ENCODE measurements around the gene C2CD2. TPM values are rescaled to one million over a fixed set of nuclear protein-coding genes. Genes with fewer than 3 reads are reported as not detected.
A peak's percentile ranks its signal among the peaks of the same experiment; 100 is the strongest.

The C2CD2 gene
- total and polyA plus RNA-seq, 5 donors from 2014 or later, result 1.7 to 15.3 (median 2.1) TPM

DNA sequence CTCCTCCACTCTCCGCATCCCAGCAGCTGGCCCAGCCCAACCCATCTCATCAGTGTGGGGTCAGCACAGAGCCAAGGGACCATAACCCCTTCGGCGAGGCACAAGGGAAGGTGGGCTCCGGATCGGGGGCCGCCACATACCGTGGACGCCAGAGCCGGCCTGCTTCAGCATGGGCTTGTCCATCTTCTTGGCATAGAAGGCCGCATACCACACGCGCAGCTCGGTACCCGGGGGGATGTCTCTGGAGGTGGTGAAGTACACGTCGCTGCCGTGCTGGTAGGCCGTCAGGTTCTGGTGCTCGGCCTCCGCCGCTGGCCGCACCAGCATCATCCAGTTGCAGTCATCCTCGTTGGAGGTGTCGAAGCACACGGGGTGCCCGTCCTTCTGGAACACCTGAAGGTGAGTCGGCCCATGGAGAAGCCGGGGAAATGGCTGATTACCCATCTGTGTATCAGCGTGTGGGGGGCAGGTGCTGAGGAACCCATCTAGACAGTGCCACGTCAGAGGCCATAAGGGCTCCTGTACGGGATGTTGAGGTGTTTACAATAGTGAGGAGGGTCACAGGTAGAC, 99.3 kb downstream of the C2CD2 start:
- Mint-ChIP-seq H3K27ac (no peak overlapping the region), H3K9me3 (no peaks in the 10 kb centered on the region), H3K4me3 (peak overlapping the region in 1 of 4 donors; percentile 21), H3K4me1 (peaks cover 0 to 4% (median 2%) of the 10 kb centered on the region in 4 donors), H3K27me3 (no peaks in the 10 kb centered on the region), H3K36me3 (peaks cover 36% of the 10 kb centered on the region)
- Histone ChIP-seq H3K27me3 (ENCODE audit: control insufficient read depth, insufficient read depth, low read length) (no peaks in the 10 kb centered on the region), H3K9me3 (ENCODE audit: control insufficient read depth in 2 of 2, low read length in 2 of 2) (no peaks in the 10 kb centered on the region), H3K27ac (ENCODE audit: insufficient read depth, low read length, poor library complexity, severe bottlenecking) (no peak overlapping the region), H3K4me3 (ENCODE audit: low read depth, low read length) (no peak overlapping the region), H3K4me1 (ENCODE audit: control insufficient read depth, insufficient read depth, low read length, poor library complexity, severe bottlenecking) (no peaks in the 10 kb centered on the region), H3K36me3 (ENCODE audit: control insufficient read depth, insufficient read depth, low read length) (peaks cover 56% of the 10 kb centered on the region)
- ATAC-seq (ENCODE audit: low read depth in 2 of 2), result no peak
- DNase-seq, result no peak

DNA sequence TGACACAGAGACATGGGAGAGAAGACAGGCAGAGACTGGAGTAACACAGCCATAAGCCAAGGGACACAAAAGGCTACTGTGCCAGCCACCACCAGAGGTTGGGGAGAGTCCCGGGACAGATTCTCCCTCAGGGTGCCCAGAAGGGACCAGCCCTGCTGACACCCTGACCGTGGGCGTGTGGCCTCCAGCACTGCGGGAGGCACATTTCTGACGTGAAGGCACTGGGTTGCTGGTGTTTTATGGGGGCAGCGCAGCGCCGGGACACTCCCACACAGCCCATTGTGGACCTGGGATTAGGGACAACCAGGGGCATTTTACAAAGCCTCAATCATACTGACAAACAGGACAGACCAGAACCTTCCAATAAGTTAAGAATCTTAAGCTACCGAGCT, 100.9 kb downstream of the C2CD2 start:
- Mint-ChIP-seq H3K27ac (no peak overlapping the region), H3K36me3 (peaks cover 41% of the 10 kb centered on the region), H3K9me3 (no peaks in the 10 kb centered on the region), H3K4me3 (no peak overlapping the region), H3K27me3 (no peaks in the 10 kb centered on the region), H3K4me1 (peaks cover 0 to 4% (median 2%) of the 10 kb centered on the region in 4 donors)
- no peak overlapping the region for H3K27ac ChIP-seq (ENCODE audit: insufficient read depth, low read length, poor library complexity, severe bottlenecking)
- H3K36me3 ChIP-seq (ENCODE audit: control insufficient read depth, insufficient read depth, low read length), result peaks cover 46% of the 10 kb centered on the region
- no peak overlapping the region for H3K4me3 ChIP-seq (ENCODE audit: low read depth, low read length)
- H3K4me1 ChIP-seq (ENCODE audit: control insufficient read depth, insufficient read depth, low read length, poor library complexity, severe bottlenecking), result no peaks in the 10 kb centered on the region
- no peaks in the 10 kb centered on the region for H3K9me3 ChIP-seq (ENCODE audit: control insufficient read depth in 2 of 2, low read length in 2 of 2)
- H3K27me3 ChIP-seq (ENCODE audit: control insufficient read depth, insufficient read depth, low read length), result no peaks in the 10 kb centered on the region
- DNase-seq, result no peak
- no peak for ATAC-seq (ENCODE audit: low read depth in 2 of 2)

DNA sequence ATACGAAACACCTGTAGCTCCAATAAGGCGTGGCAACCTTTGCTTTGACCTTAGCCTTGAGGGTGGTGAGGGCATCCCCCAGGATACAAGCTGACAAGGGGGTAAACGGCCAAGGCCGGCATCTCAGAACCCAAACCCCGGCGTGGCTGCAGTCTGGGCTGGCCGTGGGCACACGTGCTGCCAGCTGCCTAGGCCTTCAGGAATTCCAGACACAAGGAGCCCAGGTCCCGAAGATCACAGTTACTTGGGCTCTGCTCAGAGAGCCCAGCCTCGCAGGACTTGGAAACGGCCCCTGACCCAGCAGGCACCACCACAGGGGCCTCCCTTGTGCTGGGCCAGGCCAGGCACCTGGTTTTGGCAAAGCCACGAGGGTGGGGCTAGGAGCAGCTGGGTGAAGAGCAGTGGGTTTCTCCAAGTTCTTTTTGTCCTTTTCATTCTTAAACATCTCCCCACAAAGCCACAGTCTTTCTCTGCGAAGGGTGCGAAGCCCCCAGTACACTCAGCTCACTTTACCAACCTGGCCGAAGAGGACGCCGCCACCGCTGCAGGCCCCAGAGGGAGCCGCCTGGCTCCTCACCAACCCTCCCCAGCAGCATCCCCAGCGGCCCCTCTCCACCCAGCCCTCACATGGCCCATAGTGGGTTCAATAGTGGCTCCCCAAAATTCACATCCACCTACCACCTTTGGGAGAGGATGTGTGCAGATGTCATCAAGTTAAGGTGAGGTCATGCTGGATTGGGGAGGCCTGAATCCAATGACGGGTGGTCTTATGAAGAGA, 101.5 kb downstream of the C2CD2 start:
- Histone ChIP-seq H3K4me3 (ENCODE audit: low read depth, low read length) (no peak overlapping the region), H3K27me3 (ENCODE audit: control insufficient read depth, insufficient read depth, low read length) (no peaks in the 10 kb centered on the region), H3K4me1 (ENCODE audit: control insufficient read depth, insufficient read depth, low read length, poor library complexity, severe bottlenecking) (no peaks in the 10 kb centered on the region), H3K36me3 (ENCODE audit: control insufficient read depth, insufficient read depth, low read length) (peaks cover 46% of the 10 kb centered on the region), H3K9me3 (ENCODE audit: control insufficient read depth in 2 of 2, low read length in 2 of 2) (no peaks in the 10 kb centered on the region), H3K27ac (ENCODE audit: insufficient read depth, low read length, poor library complexity, severe bottlenecking) (no peak overlapping the region)
- H3K9me3 Mint-ChIP-seq, result no peaks in the 10 kb centered on the region
- peaks cover 37% of the 10 kb centered on the region for H3K36me3 Mint-ChIP-seq
- ATAC-seq (ENCODE audit: low read depth in 2 of 2), result no peak
- H3K4me1 Mint-ChIP-seq, result peaks cover 0 to 4% (median 2%) of the 10 kb centered on the region in 4 donors
- H3K27ac Mint-ChIP-seq, result no peak overlapping the region
- H3K27me3 Mint-ChIP-seq, result no peaks in the 10 kb centered on the region
- DNase-seq, result no peak
- H3K4me3 Mint-ChIP-seq, result no peak overlapping the region

DNA sequence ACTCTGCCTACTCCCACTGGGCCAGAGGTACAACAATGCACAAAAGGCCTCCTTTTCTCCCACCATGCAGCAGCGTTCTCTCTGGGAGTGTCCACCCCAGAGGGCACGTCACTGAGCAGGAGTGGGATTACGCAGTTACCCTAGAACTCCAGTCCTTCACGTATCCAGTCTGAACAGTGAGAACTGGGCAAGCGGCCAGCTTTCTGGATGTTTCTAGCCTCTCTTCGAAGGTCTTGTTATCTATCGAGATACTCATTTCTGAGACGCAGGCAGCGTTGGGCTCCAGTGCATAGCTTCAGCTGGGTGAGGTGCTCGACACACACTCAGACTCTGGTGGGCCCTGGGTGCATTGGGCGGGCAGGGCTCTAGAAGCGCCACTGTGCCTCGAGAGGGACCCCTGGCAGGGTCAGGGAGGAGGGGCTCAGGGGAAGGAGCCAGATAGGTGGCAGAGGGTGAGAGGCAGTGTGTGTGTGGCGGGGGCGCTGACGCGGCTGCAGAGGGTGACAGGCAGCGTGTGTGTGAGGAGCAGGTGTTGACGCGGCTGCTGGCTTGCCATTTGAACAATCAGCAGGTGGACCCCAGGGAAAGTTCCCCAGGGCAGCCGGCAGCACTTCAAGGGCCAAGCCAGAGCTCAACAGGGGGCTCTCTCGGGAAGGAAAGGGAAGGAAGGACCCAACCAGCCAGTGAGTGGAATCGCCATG, 102.6 kb downstream of the C2CD2 start:
- Histone ChIP-seq H3K27ac (ENCODE audit: insufficient read depth, low read length, poor library complexity, severe bottlenecking) (no peak overlapping the region), H3K4me1 (ENCODE audit: control insufficient read depth, insufficient read depth, low read length, poor library complexity, severe bottlenecking) (no peaks in the 10 kb centered on the region), H3K4me3 (ENCODE audit: low read depth, low read length) (no peak overlapping the region), H3K27me3 (ENCODE audit: control insufficient read depth, insufficient read depth, low read length) (no peaks in the 10 kb centered on the region), H3K9me3 (ENCODE audit: control insufficient read depth in 2 of 2, low read length in 2 of 2) (no peaks in the 10 kb centered on the region), H3K36me3 (ENCODE audit: control insufficient read depth, insufficient read depth, low read length) (peaks cover 38% of the 10 kb centered on the region)
- Mint-ChIP-seq H3K27ac (no peak overlapping the region), H3K27me3 (no peaks in the 10 kb centered on the region), H3K9me3 (no peaks in the 10 kb centered on the region), H3K4me3 (no peak overlapping the region), H3K4me1 (peaks cover 0 to 1% (median under 1%) of the 10 kb centered on the region in 4 donors), H3K36me3 (peaks cover 32% of the 10 kb centered on the region)
- DNase-seq (no peak), ATAC-seq (ENCODE audit: low read depth in 2 of 2) (no peak)

DNA sequence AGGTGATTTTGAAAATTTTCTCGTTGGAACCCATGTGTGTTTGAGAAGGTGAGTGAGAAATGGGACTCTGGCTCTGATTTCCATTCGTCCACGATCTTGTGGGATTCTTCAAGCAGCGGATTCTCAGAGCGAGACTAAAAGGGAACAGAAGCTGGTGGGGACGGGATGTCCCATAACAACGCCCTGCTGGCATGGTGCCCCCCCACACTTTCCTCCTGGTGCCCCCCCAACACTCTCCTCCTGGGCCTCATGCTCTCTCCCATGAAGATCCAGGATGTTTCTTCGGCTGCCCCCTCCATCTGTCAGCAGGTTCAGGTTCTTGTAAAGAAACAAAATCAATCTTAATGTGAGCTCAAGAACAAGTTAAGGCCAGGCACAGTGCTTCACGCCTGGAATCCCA, 103.7 kb downstream of the C2CD2 start:
- Histone ChIP-seq H3K9me3 (ENCODE audit: control insufficient read depth in 2 of 2, low read length in 2 of 2) (no peaks in the 10 kb centered on the region), H3K36me3 (ENCODE audit: control insufficient read depth, insufficient read depth, low read length) (peaks cover 32% of the 10 kb centered on the region), H3K4me1 (ENCODE audit: control insufficient read depth, insufficient read depth, low read length, poor library complexity, severe bottlenecking) (no peaks in the 10 kb centered on the region), H3K27ac (ENCODE audit: insufficient read depth, low read length, poor library complexity, severe bottlenecking) (no peak overlapping the region), H3K4me3 (ENCODE audit: low read depth, low read length) (no peak overlapping the region), H3K27me3 (ENCODE audit: control insufficient read depth, insufficient read depth, low read length) (no peaks in the 10 kb centered on the region)
- DNase-seq (no peak), ATAC-seq (ENCODE audit: low read depth in 2 of 2) (no peak)
- H3K36me3 Mint-ChIP-seq, result peaks cover 35% of the 10 kb centered on the region
- H3K27ac Mint-ChIP-seq, result no peak overlapping the region
- no peaks in the 10 kb centered on the region for H3K4me1 Mint-ChIP-seq
- H3K9me3 Mint-ChIP-seq, result no peaks in the 10 kb centered on the region
- H3K4me3 Mint-ChIP-seq, result no peak overlapping the region
- H3K27me3 Mint-ChIP-seq, result no peaks in the 10 kb centered on the region

DNA sequence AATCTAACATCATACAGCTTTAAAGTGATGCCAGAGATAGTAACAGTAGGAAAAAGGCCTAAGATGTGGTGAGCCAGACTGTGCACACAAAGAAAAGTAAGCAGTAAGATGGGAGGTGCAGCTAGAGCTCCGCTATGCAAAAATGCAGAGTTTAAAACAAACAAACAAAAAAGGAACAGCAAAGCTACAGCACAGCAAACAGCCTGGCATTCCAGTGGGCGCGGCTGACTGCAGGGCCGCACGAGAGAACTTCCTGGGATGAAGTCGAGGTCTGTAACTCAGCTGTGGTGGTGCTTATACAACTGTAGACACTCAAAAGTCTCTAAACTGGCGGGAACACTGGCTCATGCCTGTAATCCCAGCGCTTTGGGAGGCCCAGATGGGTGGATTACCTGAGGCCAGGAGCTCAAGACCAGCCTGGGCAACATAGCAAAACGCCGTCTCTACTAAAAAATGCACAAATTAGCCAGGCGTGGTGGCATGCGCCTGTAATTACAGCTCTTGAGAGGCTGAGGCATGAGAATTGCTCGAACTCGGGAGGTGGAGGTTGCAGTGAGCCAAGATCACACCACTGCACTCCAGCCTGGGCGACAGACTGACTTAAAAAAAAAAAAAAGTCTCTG, 104.7 kb downstream of the C2CD2 start:
- Histone ChIP-seq H3K27me3 (ENCODE audit: control insufficient read depth, insufficient read depth, low read length) (no peaks in the 10 kb centered on the region), H3K36me3 (ENCODE audit: control insufficient read depth, insufficient read depth, low read length) (peaks cover 22% of the 10 kb centered on the region), H3K27ac (ENCODE audit: insufficient read depth, low read length, poor library complexity, severe bottlenecking) (no peak overlapping the region), H3K9me3 (ENCODE audit: control insufficient read depth in 2 of 2, low read length in 2 of 2) (no peaks in the 10 kb centered on the region), H3K4me1 (ENCODE audit: control insufficient read depth, insufficient read depth, low read length, poor library complexity, severe bottlenecking) (no peaks in the 10 kb centered on the region), H3K4me3 (ENCODE audit: low read depth, low read length) (no peak overlapping the region)
- peaks cover 28% of the 10 kb centered on the region for H3K36me3 Mint-ChIP-seq
- H3K4me1 Mint-ChIP-seq, result no peaks in the 10 kb centered on the region
- ATAC-seq (ENCODE audit: low read depth in 2 of 2) (no peak), DNase-seq (no peak)
- H3K9me3 Mint-ChIP-seq, result no peaks in the 10 kb centered on the region
- H3K27ac Mint-ChIP-seq, result no peak overlapping the region
- no peaks in the 10 kb centered on the region for H3K27me3 Mint-ChIP-seq
- no peak overlapping the region for H3K4me3 Mint-ChIP-seq

DNA sequence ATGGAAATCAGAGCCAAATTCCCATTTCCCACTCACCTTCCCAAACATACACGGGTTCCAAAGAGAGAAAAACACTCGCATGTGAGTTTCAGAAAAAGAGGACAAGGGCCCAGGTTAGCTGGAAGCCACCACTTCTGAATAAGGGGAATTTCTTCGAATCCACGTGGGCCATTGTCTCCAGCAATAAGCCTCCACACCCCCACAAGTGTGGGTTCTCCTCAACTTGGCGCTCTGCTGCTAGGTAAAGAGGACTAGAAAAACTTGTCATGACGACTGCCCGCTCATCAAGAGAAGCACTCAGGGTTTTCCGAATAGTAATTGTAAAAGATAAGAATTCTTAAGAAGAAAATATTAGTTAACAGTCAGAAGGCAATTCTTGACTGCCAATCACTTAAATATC, 105.3 kb downstream of the C2CD2 start:
- no peak overlapping the region for H3K27ac ChIP-seq (ENCODE audit: insufficient read depth, low read length, poor library complexity, severe bottlenecking)
- no peaks in the 10 kb centered on the region for H3K9me3 Mint-ChIP-seq
- H3K36me3 ChIP-seq (ENCODE audit: control insufficient read depth, insufficient read depth, low read length), result peaks cover 17% of the 10 kb centered on the region
- H3K36me3 Mint-ChIP-seq, result peaks cover 25% of the 10 kb centered on the region
- H3K4me3 ChIP-seq (ENCODE audit: low read depth, low read length), result no peak overlapping the region
- ATAC-seq (ENCODE audit: low read depth in 2 of 2) (no peak), DNase-seq (no peak)
- H3K27me3 Mint-ChIP-seq, result no peaks in the 10 kb centered on the region
- H3K4me3 Mint-ChIP-seq, result no peak overlapping the region
- no peaks in the 10 kb centered on the region for H3K27me3 ChIP-seq (ENCODE audit: control insufficient read depth, insufficient read depth, low read length)
- H3K4me1 Mint-ChIP-seq, result no peaks in the 10 kb centered on the region
- H3K4me1 ChIP-seq (ENCODE audit: control insufficient read depth, insufficient read depth, low read length, poor library complexity, severe bottlenecking), result no peaks in the 10 kb centered on the region
- no peak overlapping the region for H3K27ac Mint-ChIP-seq
- H3K9me3 ChIP-seq (ENCODE audit: control insufficient read depth in 2 of 2, low read length in 2 of 2), result no peaks in the 10 kb centered on the region
